Posterior vena cava (tissue), 2 donors: ENCODE measurements around the gene OR2F2. TPM values are rescaled to one million over a fixed set of nuclear protein-coding genes. Genes with fewer than 3 reads are reported as not detected.

Experiments used
- DNase-seq: peaks from one replicate; pipeline ENCODE4 v3.0.0-alpha.2; 2020; ENCODE audit warnings: low spot score
- intact Hi-C, 2 donors: fragments of 100-400 bp; cut with DNase I; formaldehyde crosslinking; loops; one replicate each; pipeline versions ENCODE4 v1.14.1 to v1.14.2; 2022 to 2023
- long read RNA-seq, 2 donors: library from polyadenylated mRNA; unstranded; transcript quantifications; one replicate each; pipeline ENCODE4 v2.0.0, GENCODE V29; 2020 to 2021
- total RNA-seq, 2 donors: library from RNA; stranded (reverse); fragmentation: NEBNext Ultra II Directional; extraction: Animal tissue kit (Norgen Biotek cat#: 25700); gene quantifications; one replicate each; pipeline ENCODE4 v1.2.1, GENCODE V29; 2021
- donor health status: DM: yes; HTN: yes; CAD: no.
- donor health status: DM: yes; HTN: yes; CAD: no.

OR2F2 gene
- not detected for total RNA-seq
- long read RNA-seq, donor 1 = 0 reads
- long read RNA-seq, donor 2 = 0 reads

GRCh38 chr7:143934526-143935325 lies at the start of gene OR2F2:
Gene OR2F2 (plus strand): TSS chr7:143935233. CDS start chr7:143935233, 0 bp downstream.
- intact Hi-C loops = no loop called here
- DNase-seq = no peak

GRCh38 chr7:143885951-143886350 lies 49.1 kb upstream of the OR2F2 start:
- DNase-seq = no peak
- intact Hi-C loops = no loop called here

- DNase-seq = no peak
- intact Hi-C loops = no loop called here
Measured at GRCh38 chr7:143886826-143887477, 48.1 kb upstream of the OR2F2 start.

- DNase-seq = no peak
- intact Hi-C loops = no loop called here
Measured at GRCh38 chr7:143889068-143889467, 46.0 kb upstream of the OR2F2 start.

GRCh38 chr7:143890558-143890957 lies 44.5 kb upstream of the OR2F2 start:
- DNase-seq = no peak
- intact Hi-C loops = no loop called here

- DNase-seq = no peak
- intact Hi-C loops = no loop called here
Measured at GRCh38 chr7:143891457-143891856, 43.6 kb upstream of the OR2F2 start.

- intact Hi-C loops = no loop called here
- DNase-seq = no peak
Measured at GRCh38 chr7:143892527-143893300, 42.3 kb upstream of the OR2F2 start.

- intact Hi-C loops = no loop called here
- DNase-seq = no peak
Measured at GRCh38 chr7:143896667-143897066, 38.4 kb upstream of the OR2F2 start.

- no peak for DNase-seq
- intact Hi-C loops = no loop called here
Measured at GRCh38 chr7:143898810-143899209, 36.2 kb upstream of the OR2F2 start.

GRCh38 chr7:143900230-143900766 lies 34.7 kb upstream of the OR2F2 start:
- intact Hi-C loops = no loop called here
- peak; percentile 73 for DNase-seq

- peak; percentile 81 for DNase-seq
- intact Hi-C loops = no loop called here
Measured at GRCh38 chr7:143901332-143901667, 33.7 kb upstream of the OR2F2 start.

- intact Hi-C loops = no loop called here
- DNase-seq = peak; percentile 99
Measured at GRCh38 chr7:143901668-143902331, 33.2 kb upstream of the OR2F2 start, which contains the start of gene TCAF1. Gene TCAF1 (minus strand): TSS chr7:143902176. CDS start chr7:143876608, 25,568 bp downstream.

- intact Hi-C loops = no loop called here
- DNase-seq = peak; percentile 67
Measured at GRCh38 chr7:143902332-143902899, 32.6 kb upstream of the OR2F2 start.

GRCh38 chr7:143905509-143905908 lies 29.5 kb upstream of the OR2F2 start:
- intact Hi-C loops = no loop called here
- no peak for DNase-seq

- DNase-seq = no peak
- intact Hi-C loops = no loop called here
Measured at GRCh38 chr7:143906151-143906550, 28.9 kb upstream of the OR2F2 start.

- intact Hi-C loops = no loop called here
Measured at GRCh38 chr7:143906895-143907294, 28.1 kb upstream of the OR2F2 start.

GRCh38 chr7:143908120-143908519 lies 26.9 kb upstream of the OR2F2 start:
- DNase-seq = no peak
- intact Hi-C loops = no loop called here

More at GRCh38 chr7:143906895-143907294, 28.1 kb upstream of the OR2F2 start:
- no peak for DNase-seq

- intact Hi-C loops = no loop called here
- no peak for DNase-seq
Measured at GRCh38 chr7:143909863-143910262, 25.2 kb upstream of the OR2F2 start.
